Peyer's patch (tissue), 4 donors: ENCODE measurements around the gene ELF1.

Experiments used
- CTCF ChIP-seq, 6 experiments: fragments of 450-650 bp in 4 of 6; fragments of 200-600 bp in 2 of 6; sonication (generic) in 1 of 6; IDR thresholded peaks; one replicate each; pipeline ENCODE4 v1.5.1; 2017 to 2019; ENCODE audit warnings: antibody characterized with exemption in 6 of 6, mild to moderate bottlenecking in 3 of 6, moderate library complexity in 1 of 6
- POLR2A ChIP-seq, 2 donors: fragments of 450-650 bp; IDR thresholded peaks; one replicate each; pipeline ENCODE4 v1.5.1; 2017; ENCODE audit warnings: antibody characterized with exemption in 2 of 2, mild to moderate bottlenecking in 2 of 2, moderate library complexity in 2 of 2

GRCh38 chr13:41058295-41059070 lies 39.4 kb upstream of the ELF1 start:
- no peak for TF ChIP-seq POLR2A (IDR thresholded peaks at IDR 0.05)
- no peak for TF ChIP-seq CTCF (IDR thresholded peaks at IDR 0.05)
